Fibroblast of gingiva (primary cell): Measurements from ENCODE around the gene XPR1.
"Not testable (repeated sequence)": the region's sequence is repeated elsewhere in the genome, so short reads cannot be mapped to it uniquely, and the experiment has no call there.

Experiments
- DNase-seq: peaks from one replicate; pipeline ENCODE4 v3.0.0-alpha.2; 2011; ENCODE audit warnings: low read depth

XPR1 gene

DNA sequence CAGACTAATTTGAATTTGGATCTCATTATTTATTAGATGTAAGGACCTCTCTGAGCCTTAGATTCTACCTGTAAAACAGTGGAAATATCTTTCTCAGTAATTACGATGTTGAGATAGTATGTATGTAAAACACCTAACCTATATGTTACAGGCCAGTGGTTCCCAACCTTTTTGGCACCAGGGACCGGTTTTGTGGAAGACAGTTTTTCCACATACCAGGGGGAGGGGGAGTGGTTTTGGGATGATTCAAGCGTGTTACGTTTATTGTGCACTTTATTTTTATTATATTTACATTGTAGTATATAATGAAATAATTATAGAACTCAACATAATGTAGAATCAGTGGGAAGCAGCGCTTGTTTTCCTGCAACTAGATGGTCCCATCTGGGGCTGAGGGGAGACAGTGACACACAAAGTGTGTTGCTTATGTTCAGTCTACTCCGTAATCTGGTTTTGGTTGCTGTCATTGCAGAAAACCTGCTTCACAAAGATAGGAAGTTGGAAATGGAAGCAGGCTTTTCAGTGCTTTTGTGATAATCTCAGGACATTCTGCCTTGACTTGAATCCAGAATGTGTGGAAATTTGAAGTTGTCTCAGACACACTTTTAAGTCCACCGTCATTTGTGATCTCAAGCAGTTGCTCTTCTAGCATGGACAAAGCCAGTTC, 12.8 kb downstream of the XPR1 start:
- no peak for DNase-seq

DNA sequence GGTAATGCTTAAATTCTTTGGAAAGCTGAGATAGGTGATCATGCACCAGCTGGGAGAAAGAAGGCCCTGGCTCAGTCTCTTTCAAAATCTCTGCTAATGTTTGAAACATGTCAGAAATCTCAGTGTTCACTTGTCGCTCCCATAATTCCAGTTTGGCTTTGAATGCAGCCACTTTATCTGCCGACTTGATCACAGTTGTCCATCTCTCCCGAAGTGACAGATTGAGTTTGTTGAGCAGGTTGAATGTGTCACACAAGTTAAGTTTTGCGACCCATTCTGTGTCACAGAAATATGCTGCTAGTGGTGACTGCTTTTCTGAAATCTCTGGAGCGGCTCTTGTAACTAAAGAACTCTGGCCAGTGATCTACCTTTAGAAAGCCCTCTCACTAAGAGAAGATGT, 13.4 kb downstream of the XPR1 start:
- DNase-seq = not testable (repeated sequence)

DNA sequence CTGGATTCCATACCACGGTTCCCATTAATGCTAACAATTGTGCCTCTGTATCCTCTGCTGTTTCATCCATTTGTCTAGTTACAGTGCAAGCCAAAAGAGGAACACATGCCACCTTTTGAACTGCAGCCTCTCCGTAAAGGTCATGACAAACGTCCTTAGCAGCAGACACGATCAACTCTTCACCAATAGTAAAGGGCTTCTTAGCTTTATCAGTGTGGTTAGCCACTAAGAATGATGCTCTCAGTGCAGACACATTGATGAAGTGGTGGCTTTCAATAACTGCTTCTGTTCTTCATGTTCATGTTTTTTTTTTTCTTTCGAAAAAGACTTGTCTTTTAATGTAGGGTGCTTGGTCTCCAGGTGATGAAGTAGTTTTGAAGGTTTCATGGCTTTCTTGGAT, 14.3 kb downstream of the XPR1 start:
- DNase-seq = no peak

DNA sequence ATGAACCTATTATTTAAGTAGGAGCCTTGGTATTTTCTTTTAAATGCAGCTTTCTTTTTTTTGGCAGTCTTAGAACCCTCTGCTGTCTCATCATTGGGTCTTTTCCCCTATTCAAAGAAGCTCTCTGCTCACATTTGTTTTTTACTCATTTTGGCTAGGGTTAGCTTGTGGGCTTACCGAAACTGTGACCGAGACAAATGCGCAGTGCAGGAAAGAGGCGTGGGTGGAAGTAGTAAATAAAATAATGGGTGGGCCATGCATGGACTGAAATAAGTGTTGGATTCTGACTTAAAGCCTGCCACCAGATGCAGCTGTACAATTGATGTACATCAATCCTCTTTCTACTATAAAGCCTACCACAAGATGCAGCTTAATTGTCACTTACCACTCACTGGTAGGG, 14.7 kb downstream of the XPR1 start:
- DNase-seq = no peak

DNA sequence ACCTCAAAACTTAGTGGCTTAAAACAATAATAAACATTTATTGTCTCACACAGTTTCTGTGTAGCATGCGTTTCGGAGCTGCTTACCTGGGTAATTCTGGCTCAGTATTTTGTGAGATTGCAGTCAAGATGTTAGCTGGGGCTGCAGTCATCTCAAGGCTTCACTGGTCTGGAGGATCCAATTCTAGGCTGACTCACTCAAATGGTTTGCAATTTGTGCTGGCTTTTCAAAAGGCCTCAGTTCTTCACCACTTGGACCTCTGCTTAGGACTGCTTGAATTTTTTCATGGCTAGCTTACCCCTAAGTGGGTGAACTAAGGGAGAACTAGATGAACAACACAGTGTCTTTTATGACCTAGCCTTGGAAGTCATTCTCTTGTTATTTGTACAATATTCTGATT, 21.0 kb downstream of the XPR1 start:
- no peak for DNase-seq

DNA sequence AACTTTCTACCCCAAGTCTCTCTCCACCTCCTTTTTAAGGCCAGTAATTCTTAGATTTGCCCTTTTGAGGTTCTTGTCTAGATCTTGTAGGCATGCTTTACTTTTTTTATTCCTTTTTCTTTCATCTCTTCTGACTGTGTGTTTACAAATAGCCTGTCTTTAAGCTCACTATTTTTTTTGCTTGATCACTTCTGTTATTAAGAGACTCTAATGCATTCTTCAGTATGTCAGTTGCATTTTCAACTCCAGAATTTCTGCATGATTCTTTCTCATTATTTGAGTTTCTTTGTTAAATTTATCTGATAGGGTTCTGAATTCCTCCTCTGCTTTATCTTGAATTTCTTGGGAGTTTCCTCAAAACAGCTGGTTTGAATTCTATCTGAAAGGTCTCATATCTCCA, 30.9 kb downstream of the XPR1 start:
- DNase-seq = no peak

DNA sequence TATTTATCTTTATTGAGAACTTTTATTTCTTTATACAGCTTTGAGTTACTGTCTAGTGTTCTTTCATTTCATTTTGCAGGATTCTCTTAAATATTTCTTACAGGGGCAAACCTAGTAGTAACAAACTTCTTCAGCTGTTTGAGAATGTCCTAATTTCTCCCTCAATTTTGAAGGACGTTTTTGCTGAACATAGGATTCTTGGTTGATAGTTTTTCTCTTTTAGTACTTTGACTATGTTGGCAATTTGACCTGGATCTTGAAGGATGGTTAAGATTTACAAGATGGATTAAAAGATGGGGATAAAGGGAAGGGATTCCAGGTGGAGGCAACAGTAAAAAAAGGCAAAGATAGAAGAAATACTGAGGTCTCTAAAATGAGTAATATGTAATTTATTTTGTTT, 38.9 kb downstream of the XPR1 start:
- DNase-seq = no peak

DNA sequence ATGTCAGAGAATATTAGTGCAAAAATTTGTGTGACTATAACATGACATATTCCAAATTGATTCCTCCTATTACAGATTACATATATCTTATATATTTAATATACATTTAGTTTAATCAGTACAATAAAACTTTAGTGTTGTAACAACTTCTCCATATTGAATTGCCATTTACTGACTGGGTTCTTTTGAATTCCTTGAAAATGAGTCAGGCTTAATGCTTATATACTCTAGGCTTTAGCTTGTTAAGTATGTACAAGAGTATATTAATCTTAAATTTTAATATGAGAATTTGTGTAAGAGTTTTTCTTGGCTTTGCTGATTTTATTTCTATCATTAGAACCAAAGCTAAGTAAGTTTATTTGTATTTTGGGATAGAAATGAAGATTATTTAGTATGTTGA, 40.3 kb downstream of the XPR1 start:
- no peak for DNase-seq

DNA sequence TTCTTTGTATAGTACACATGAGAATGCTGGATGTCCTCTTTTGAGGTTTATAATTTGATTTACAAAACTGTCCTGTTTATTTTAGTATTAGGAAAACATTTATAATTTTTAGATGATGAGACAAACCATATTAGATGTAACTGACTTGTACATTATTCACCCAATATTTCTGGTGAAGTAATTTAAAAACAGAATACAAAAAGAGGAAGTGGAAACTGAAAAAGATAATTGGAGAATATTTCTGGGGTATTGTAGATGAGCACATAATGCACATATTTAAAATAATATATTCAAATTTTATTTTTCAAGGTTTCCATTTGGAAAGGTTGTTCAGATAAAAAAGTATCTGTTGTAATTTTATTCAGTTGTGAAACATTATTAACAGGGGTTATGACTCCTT, 40.7 kb downstream of the XPR1 start:
- no peak for DNase-seq

DNA sequence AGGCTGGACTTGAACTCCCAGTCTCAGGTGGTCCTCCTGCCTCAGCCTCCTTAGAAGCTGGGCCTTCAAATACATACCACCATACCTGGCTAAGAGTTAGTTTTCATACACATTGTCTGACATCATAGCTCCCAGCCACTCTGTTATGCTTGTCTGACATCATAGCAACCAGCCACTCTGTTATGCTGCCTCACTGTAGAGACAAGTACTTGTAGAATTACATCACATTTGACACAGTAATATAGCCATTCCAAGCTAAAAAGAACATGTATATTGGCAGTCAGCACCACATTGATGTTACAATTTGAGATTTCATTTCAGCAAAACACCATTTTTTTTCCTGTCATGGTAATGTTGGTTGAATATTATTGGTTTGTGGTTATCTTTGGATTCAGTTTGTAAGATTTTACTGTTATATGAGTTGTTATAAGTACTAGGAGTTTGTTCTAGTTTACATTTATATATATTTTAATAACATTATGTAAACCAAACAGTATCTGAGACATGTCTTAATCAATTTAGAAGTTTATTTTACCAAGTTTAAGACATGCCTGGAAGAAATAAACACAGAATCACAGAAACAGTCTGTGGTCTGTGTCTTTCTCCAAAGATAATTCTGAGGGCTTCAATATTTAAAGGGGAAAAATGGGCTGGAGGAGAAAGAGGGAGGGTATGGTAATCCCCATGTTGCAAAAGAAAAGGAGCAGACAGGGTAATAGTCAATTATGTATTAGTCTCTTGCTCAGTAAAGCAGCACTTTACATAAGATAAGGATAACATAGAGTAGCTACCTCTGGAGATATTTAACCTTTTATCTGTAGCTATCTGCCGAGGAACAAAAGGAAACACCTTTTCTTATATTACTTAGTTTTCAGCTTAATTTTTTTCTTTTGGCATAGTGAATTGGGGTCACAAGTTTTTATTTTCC, 43.0 kb downstream of the XPR1 start:
- DNase-seq = peak; percentile 51

DNA sequence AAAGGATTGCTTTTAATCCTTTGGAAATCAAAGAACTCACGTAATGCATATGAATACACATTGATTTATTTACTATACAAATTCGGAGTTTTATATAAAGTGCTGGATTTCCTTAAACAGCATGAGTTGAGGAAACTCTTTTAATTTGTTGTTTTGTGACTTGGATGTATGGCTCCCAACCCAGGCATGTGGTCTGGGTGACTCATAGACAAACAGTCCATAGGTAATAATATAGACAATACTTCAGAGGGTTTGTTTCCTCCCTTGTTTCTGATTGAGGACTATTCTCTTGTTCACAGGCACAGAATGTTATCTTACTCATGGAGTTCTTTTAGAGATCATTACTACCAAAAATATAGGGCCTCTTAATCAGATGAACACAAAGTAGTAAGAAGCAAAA, 43.8 kb downstream of the XPR1 start:
- DNase-seq = no peak

DNA sequence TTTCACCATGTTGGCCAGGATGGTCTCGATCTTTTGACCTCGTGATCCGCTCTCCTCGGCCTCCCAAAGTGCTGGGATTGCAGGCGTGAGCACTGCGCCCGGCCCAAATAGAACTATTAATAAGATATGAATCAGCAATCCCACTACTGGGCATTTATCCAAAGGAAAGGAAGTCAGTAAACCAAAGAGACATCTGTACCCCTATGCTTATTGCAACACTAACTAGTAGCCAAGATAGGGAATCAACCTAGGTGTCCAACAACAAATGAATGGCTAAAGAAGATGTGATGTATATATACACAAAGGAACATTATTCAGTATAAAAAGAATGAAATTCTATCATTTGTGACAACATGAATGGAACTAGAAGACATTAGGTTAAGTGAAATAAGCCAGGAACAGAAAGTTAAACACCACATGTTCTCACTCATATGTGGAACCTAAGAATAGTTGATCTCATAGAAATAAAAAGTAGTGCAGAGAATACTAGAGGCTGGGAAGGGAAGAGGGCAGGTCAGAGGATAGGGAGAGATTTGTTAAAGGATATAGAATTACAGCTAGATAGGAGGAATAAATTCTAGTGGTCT, 48.8 kb downstream of the XPR1 start:
- DNase-seq = peak; percentile 51

DNA sequence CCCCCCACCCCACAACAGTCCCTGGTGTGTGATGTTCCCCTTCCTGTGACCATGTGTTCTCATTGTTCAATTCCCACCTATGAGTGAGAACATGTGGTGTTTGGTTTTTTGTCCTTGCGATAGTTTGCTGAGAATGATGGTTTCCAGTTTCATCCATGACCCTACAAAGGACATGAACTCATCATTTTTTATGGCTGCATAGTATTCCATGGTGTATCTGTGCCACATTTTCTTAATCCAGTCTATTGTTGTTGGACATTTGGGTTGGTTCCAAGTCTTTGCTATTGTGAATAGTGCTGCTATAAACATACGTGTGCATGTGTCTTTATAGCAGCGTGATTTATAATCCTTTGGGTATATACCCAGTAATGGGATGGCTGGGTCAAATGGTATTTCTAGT, 51.3 kb downstream of the XPR1 start:
- not testable (repeated sequence) for DNase-seq

DNA sequence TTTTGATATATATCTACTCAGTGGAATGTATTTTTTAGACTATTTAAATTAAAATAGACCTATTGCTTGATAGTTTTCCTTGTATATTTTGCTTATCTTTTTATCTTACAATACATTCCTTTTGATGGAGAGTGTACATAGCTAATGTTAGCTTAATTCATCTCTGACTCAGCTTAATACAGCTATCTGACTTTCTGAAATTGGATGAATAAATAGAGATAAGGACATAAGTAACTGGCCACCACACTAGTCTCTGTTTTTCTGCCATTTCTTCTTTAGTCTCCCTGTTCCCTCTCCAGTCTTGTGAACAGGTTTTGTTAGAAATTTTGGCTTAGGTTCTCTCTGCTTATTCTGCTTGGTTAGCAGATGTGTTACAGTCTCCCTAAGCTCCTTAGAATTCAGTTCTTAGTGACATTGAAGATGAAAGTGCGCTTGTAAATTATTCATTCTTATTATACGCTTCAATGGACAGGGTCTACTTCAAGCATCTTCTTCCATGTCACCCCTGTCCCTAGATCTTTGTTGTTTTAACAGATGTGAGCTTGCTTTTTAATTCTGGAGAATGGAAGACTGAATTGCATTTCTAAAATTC, 59.6 kb downstream of the XPR1 start:
- DNase-seq = no peak

DNA sequence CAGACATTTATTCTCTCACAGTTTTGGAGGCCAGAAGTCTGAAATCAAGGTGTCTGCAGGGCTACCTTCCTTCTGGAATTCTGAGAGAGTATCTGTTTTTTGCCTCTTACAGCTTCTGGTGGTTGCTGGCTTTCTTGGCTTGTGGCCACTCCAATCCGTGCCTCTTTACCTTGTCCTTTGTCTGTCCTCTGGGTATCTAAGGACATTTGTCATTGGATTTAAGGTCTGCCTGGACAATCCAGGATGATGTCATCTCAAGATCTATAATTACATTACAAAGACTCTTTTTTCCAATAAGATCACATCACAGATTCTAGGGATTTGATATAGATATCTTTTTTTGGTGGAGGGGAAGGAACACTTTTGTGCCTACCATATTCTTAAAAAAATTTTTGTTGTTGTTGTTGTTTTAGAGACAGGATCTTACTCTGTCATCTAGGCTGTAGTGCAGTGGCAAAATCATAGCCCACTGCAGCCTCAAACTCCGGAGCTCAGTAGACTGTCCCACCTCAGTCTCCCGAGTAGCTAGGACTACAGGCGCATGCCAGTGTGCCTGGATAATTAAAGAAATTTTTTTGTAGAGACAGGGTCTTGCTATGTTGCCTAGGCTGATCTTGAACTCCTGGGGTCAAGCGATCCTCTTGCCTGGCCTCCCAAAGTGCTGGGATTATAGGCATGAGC, 61.9 kb downstream of the XPR1 start:
- DNase-seq = no peak

DNA sequence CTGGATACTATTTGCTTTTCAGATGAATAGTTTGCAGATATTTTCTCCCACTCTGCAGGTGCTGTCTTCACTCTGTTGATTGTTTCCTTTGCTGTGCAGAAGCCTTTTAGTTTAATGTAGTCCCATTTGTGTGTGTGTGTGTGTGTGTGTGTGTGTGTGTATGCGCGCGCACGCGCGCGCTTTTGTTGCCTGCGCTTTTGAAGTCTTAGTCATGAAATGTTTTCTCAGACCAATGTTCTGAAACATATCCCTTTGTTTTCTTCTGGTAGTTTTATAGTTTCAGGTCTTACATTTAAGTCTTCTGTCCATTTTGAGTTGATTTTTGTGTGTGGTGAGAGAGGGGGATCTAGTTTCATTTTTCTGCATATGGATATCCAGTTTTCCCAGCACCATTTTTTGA, 63.5 kb downstream of the XPR1 start:
- no peak for DNase-seq

DNA sequence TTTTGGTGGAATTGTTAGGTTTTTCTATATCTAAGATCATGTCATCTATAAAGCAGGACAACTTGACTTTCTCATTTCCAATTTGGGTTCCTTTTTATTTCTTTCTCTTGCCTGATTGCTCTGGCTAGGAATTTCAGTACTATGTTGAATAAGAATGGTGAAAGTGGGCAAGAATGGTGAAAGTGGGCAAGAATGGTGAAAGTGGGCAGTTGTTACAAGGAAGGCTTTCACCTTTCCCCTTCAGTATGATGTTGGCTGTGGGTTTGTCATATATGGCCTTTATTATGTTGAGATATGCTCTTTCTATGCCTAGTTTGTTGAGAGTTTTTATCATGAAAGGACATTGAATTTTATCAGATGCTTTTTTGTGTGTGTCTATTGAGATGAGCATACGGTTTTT, 64.5 kb downstream of the XPR1 start:
- DNase-seq = no peak

DNA sequence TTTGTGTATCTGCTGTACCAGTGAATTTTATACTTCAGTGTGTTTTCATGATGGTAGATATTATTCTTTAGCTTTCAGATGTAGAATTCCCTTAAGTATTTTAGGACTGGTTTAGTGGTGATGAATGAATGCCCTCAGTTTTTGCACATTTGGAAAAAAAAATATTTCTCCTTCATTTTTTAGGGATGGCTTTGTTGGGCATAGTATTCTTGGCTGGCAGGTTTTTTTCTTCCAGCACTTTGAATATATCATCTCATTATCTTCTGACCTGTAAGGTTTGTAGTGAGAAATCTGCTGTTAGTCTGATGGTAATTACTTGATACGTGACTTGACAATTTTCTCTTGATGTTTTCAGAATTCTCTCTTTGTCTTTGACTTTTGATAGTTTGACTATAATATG, 66.8 kb downstream of the XPR1 start:
- no peak for DNase-seq

DNA sequence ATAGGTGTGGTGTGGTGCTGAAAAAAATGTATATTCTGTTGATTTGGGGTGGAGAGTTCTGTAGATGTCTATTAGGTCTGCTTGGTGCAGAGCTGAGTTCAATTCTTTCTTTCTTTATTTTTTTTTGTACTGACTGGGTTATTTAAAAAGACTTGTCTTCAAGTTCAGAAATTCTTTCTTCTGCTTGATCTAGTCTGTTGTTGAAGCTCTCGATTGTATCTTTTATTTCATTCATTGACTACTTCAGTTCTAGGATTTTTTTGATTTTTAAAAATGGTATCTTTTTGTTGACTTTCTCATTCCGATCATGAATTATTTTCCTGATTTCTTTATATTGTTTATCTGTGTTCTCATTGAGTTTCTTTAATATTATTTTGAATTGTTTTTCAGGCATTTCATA, 70.6 kb downstream of the XPR1 start:
- not testable (repeated sequence) for DNase-seq

DNA sequence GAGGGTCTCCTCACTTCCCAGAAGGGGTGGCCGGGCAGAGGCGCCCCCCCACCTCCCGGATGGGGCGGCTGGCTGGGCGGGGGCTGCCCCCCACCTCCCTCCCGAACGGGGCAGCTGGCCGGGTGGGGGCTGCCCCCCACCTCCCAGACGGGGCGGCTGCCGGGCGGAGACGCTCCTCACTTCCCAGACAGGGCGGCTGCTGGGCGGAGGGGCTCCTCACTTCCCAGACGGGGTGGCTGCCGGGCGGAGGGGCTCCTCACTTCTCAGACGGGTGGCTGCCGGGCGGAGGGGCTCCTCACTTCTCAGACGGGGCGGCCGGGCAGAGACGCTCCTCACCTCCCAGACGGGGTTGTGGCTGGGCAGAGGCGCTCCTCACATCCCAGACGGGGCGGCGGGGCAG, 78.9 kb downstream of the XPR1 start:
- not testable (repeated sequence) for DNase-seq

DNA sequence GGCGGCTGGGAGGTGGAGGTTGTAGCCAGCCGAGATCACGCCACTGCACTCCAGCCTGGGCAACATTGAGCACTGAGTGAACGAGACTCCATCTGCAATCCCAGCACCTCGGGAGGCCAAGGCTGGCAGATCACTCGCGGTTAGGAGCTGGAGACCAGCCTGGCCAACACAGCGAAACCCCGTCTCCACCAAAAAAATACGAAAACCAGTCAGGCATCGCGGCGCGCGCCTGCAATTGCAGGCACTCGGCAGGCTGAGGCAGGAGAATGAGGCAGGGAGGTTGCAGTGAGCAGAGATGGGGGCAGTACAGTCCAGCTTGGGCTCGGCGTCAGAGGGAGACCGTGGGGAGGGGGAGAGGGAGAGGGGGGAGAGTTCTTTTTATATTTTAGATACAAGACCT, 79.4 kb downstream of the XPR1 start:
- not testable (repeated sequence) for DNase-seq

DNA sequence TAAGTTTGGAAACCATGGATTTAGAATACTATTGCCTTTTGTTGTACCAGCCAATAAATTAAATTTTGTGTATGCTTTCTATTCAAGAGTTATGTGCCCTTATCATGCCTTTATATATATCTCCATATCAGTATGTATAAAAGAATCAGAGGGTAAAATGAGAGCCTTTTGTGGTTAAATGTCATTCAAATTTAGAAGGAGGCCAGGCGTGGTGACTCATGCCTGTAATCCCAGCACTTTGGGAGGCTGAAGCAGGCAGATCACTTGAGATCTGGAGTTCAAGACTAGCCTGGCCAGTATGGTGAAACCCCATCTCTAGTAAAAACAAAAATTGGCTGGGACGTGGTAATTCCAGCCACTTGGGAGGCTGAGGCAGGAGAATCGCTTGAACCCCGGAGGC, 88.9 kb downstream of the XPR1 start:
- no peak for DNase-seq
